ENCODE measurements around the gene SIPA1. TPM values are rescaled to one million over a fixed set of nuclear protein-coding genes. Genes with fewer than 3 reads are reported as not detected.

Gene SIPA1
- total and polyA plus RNA-seq, 9 of the 15 experiments (the other 6 are each of a cell fraction or from before 2014, with no cell fraction given): 0.25 to 85.8 (median 16.8) TPM

DNA sequence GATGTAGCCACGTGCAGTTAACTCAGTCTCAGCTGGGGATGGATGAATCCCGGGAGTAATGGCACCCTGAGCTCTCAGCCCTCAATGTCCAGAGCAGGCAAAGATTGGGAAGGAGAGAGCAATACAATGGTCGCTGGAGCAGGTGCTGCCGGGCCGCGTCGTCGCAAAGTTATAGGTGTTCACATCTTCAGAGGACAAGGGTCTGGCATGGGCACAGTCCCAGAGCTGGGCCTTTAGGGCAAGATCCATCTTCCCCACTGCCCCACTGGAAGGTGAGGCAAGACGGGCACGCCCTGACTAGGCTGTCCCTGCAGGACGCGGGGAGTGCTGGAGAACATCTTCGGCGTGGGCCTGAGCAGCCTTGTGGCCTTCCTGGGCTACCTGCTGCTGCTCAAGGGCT, 14.7 kb upstream of the SIPA1 start:
- no peak for FAIRE-seq
- Histone ChIP-seq H3K79me2 (ENCODE audit: control insufficient read depth, insufficient read depth, low read length) (no peaks in the 10 kb centered on the region; the same call in 2 of the 3 replicates), H3K27me3 (ENCODE audit: control insufficient read depth in 2 of 2, insufficient read depth in 2 of 2, low read length in 2 of 2) (no peaks in the 10 kb centered on the region), H3K4me3 (no peak overlapping the region), H3K36me3 (ENCODE audit: control insufficient read depth, insufficient read depth, low read length) (peaks cover 94% of the 10 kb centered on the region; the same call in 2 of the 3 replicates), H3K9ac (ENCODE audit: insufficient read depth in 1 of 2, low read depth in 2 of 2, low read length in 2 of 2) (peak overlapping the region in 1 of 2 experiments; percentile 37; a peak in 1 of 4 replicates), H4K20me1 (replicated peaks; ENCODE audit: control insufficient read depth, insufficient read depth, low read length) (0 out of 2 replicates have a peak, but pooled peaks cover 3% of the 10 kb centered on the region), H3K27ac (ENCODE audit: extremely low read depth, low read depth, low read length) (no peak overlapping the region), H3K9me1 (ENCODE audit: control insufficient read depth, insufficient read depth, low read length) (no peaks in the 10 kb centered on the region), H2AFZ (ENCODE audit: low read depth, low read length) (no peak overlapping the region), H3K4me2 (ENCODE audit: insufficient read depth, low read length) (no peak overlapping the region), H3K9me3 (replicated peaks; ENCODE audit: control insufficient read depth, insufficient read depth, low read depth, low read length) (no peaks in the 10 kb centered on the region), H3K4me1 (replicated peaks in 1 of 2; ENCODE audit: control insufficient read depth in 2 of 2, insufficient read depth in 2 of 2, low read length in 2 of 2) (peaks cover 0 to 46% of the 10 kb centered on the region in 2 experiments; a peak in 1 of 5 replicates)
- intact Hi-C loops (cut with micrococcal nuclease): no loop called here
- ATAC-seq: no peak
- POLR2A ChIA-PET: interaction anchor here (0.6 to 3.1 kb wide), 5 partner anchors 8 to 386 kb away, joined by 3 to 11 read pairs (median 5); partner anchors contain the start of genes PCNX3 and SIPA1
- no TSS peak for BruUV-seq (replicated peaks)
- DNase-seq (ENCODE audit: extremely low read depth in 1 of 4, low spot score in 3 of 4): no peak
- in situ Hi-C loops (cut with MboI): no loop called here
- 93% methylated on average over 14 of the region's 14 CpGs for WGBS (ENCODE audit: insufficient coverage, low coverage, missing lambda C conversion rate)
- CTCF ChIA-PET (ENCODE audit: low intra/inter-chr PET ratio): no interaction called here
- TF ChIP-seq SP2 (IDR thresholded peaks at IDR 0.05; ENCODE audit: extremely low read depth, low read depth, low read length, poor library complexity, severe bottlenecking) (no peak), XRCC3 (IDR thresholded peaks at IDR 0.05) (no peak), ZNF764 (CRISPR knock-in tag; IDR thresholded peaks at IDR 0.05; ENCODE audit: low read depth) (no peak), HDGF (IDR thresholded peaks at IDR 0.05) (no peak), ZNF174 (CRISPR knock-in tag; IDR thresholded peaks at IDR 0.05) (no peak)
- TF ChIP-seq, protein P1, sequence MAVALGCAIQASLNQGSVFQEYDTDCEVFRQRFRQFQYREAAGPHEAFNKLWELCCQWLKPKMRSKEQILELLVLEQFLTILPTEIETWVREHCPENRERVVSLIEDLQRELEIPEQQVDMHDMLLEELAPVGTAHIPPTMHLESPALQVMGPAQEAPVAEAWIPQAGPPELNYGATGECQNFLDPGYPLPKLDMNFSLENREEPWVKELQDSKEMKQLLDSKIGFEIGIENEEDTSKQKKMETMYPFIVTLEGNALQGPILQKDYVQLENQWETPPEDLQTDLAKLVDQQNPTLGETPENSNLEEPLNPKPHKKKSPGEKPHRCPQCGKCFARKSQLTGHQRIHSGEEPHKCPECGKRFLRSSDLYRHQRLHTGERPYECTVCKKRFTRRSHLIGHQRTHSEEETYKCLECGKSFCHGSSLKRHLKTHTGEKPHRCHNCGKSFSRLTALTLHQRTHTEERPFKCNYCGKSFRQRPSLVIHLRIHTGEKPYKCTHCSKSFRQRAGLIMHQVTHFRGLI (CRISPR knock-in tag; IDR thresholded peaks at IDR 0.05): no peak
